Measurements from ENCODE around the gene NT5C2.

NT5C2 gene

DNA sequence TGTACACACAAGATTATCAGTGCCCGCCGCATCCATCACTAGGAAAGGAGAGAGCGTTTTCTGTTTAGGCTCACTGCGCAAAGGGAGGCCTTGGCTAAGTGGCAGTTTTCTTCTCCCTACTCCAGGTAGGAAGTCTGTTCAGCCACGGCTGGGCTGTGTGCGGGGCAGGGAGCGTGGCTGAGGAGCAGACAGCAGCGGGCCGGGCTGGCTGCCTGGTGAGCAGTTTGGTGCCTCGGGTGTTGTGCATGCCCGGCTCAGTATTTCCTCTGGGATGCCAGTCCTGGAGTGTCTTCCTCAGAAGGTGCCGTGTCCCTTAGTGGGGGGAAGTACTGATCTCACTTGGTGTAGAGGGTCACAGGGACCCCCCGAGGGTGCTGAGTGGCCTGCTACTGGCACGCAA, 114.4 kb downstream of the NT5C2 start:
- no peaks in the 10 kb centered on the region; the same call in 1 of the 2 replicates for H3K36me3 ChIP-seq
- no peak for DNase-seq

GRCh38 chr10:103078309-103078615, 114.8 kb downstream of the NT5C2 start:
- H3K27ac ChIP-seq: no peak overlapping the region

More for the DNA sequence above, 114.4 kb downstream of the NT5C2 start:
- no peak overlapping the region for H3K4me3 ChIP-seq (ENCODE audit: low read depth, low read length)
- TF ChIP-seq, protein P1, sequence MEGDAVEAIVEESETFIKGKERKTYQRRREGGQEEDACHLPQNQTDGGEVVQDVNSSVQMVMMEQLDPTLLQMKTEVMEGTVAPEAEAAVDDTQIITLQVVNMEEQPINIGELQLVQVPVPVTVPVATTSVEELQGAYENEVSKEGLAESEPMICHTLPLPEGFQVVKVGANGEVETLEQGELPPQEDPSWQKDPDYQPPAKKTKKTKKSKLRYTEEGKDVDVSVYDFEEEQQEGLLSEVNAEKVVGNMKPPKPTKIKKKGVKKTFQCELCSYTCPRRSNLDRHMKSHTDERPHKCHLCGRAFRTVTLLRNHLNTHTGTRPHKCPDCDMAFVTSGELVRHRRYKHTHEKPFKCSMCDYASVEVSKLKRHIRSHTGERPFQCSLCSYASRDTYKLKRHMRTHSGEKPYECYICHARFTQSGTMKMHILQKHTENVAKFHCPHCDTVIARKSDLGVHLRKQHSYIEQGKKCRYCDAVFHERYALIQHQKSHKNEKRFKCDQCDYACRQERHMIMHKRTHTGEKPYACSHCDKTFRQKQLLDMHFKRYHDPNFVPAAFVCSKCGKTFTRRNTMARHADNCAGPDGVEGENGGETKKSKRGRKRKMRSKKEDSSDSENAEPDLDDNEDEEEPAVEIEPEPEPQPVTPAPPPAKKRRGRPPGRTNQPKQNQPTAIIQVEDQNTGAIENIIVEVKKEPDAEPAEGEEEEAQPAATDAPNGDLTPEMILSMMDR (IDR thresholded peaks at IDR 0.05; ENCODE audit: low read depth, low read length): no peak
- H3K27me3 ChIP-seq (ENCODE audit: insufficient read depth, low read depth, severe bottlenecking): no peaks in the 10 kb centered on the region
- H3K27ac ChIP-seq: no peak overlapping the region
- H3K9me3 ChIP-seq (ENCODE audit: severe bottlenecking): no peaks in the 10 kb centered on the region

DNA sequence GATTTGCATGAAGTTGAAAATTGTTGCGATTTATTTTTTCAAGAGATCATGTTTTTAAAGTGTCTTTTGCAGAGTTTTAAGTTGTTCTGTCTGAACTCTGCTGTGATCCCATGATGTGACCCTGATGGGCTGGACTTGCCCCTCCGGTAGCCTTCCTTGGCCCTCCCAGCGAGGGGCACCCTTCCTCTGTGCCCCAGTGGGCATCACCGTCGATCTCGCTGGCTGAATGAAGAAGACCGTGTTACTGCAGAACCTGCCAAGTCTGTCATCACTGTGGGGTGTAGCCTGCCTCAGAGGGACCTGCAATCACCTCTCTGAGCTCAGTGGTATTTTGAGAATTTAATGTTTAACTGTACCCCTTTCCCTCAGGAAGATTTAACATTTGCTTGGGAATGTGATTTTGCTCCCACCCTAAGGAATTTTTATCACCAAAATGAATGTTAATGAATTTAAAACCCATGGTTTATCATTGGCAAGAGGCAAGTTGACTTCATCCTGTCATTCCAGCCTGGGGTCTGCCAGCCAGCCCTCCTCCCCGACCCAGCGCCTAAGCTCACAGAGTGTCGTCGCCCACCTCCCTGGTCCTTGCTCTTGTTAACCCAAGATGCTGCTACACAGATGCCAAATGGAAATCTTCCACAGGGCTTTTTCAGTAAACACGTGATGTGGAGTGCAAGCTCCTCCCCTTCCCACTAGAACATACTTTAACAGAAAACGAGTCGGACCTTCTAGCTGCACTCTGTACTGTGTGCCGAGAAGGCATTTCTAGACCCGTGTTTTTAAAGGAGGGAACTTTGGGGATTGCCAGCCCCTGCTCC, 115.4 kb downstream of the NT5C2 start:
- DNase-seq: no peak
- no peaks in the 10 kb centered on the region; the same call in 1 of the 2 replicates for H3K36me3 ChIP-seq
- no peak overlapping the region for H3K4me3 ChIP-seq (ENCODE audit: low read depth, low read length)
- TF ChIP-seq, protein P1 (IDR thresholded peaks at IDR 0.05; ENCODE audit: low read depth, low read length): no peak
- H3K27me3 ChIP-seq (ENCODE audit: insufficient read depth, low read depth, severe bottlenecking): no peaks in the 10 kb centered on the region
- H3K27ac ChIP-seq: no peak overlapping the region
- no peaks in the 10 kb centered on the region for H3K9me3 ChIP-seq (ENCODE audit: severe bottlenecking)

More at GRCh38 chr10:103078309-103078615, 114.8 kb downstream of the NT5C2 start:
- TF ChIP-seq, protein P1 (IDR thresholded peaks at IDR 0.05; ENCODE audit: low read depth, low read length): no peak
- DNase-seq: no peak
- H3K27me3 ChIP-seq (ENCODE audit: insufficient read depth, low read depth, severe bottlenecking): no peaks in the 10 kb centered on the region
- no peaks in the 10 kb centered on the region; the same call in 1 of the 2 replicates for H3K36me3 ChIP-seq
- no peaks in the 10 kb centered on the region for H3K9me3 ChIP-seq (ENCODE audit: severe bottlenecking)
- no peak overlapping the region for H3K4me3 ChIP-seq (ENCODE audit: low read depth, low read length)

GRCh38 chr10:103077020-103077419, 116.1 kb downstream of the NT5C2 start:
- H3K36me3 ChIP-seq: no peaks in the 10 kb centered on the region; the same call in 1 of the 2 replicates
- H3K27ac ChIP-seq: no peak overlapping the region
- H3K9me3 ChIP-seq (ENCODE audit: severe bottlenecking): no peaks in the 10 kb centered on the region
- no peak overlapping the region for H3K4me3 ChIP-seq (ENCODE audit: low read depth, low read length)
- TF ChIP-seq, protein P1 (IDR thresholded peaks at IDR 0.05; ENCODE audit: low read depth, low read length): no peak
- no peak for DNase-seq
- H3K27me3 ChIP-seq (ENCODE audit: insufficient read depth, low read depth, severe bottlenecking): no peaks in the 10 kb centered on the region

- TF ChIP-seq, protein P1 (IDR thresholded peaks at IDR 0.05; ENCODE audit: low read depth, low read length): no peak
- H3K9me3 ChIP-seq (ENCODE audit: severe bottlenecking): no peaks in the 10 kb centered on the region
Measured at GRCh38 chr10:103072891-103073290, 120.2 kb downstream of the NT5C2 start.

More at GRCh38 chr10:103072891-103073290, 120.2 kb downstream of the NT5C2 start:
- Histone ChIP-seq H3K4me3 (ENCODE audit: low read depth, low read length) (no peak overlapping the region), H3K36me3 (no peaks in the 10 kb centered on the region; the same call in 1 of the 2 replicates), H3K27ac (no peak overlapping the region), H3K27me3 (ENCODE audit: insufficient read depth, low read depth, severe bottlenecking) (no peaks in the 10 kb centered on the region)
- DNase-seq: no peak

Measured in WERI-Rb-1 (cell line).